Effector memory CD8-positive, alpha-beta T cell (primary cell): Measurements from ENCODE around the gene PC.
A peak's percentile ranks its signal among the peaks of the same experiment; 100 is the strongest.

Experiments used
- ATAC-seq: fragments of 150-1000 bp; cut with Tn5 transposase; replicated peaks from 2 replicates; pipeline ENCODE4 v1.10.0; 2021; ENCODE audit warnings: mild to moderate bottlenecking, moderate library complexity
- DNase-seq, 3 experiments: peaks; one replicate each; pipeline ENCODE4 v3.0.0; 2021
- H3K27ac Mint-ChIP-seq, 2 donors: one replicate each; pipeline ENCODE4 v1.8.0; 2022; ENCODE audit warnings: mild to moderate bottlenecking in 2 of 2, mixed read lengths in 2 of 2, moderate library complexity in 2 of 2
- H3K27me3 Mint-ChIP-seq, 2 donors: one replicate each; pipeline ENCODE4 v1.8.0; 2022; ENCODE audit warnings: mixed read lengths in 2 of 2
- H3K36me3 Mint-ChIP-seq: one replicate; pipeline ENCODE4 v1.8.0; 2022; ENCODE audit warnings: mild to moderate bottlenecking, moderate library complexity, mixed read lengths; ENCODE audit not compliant: insufficient read depth
- H3K4me1 Mint-ChIP-seq, 2 donors: one replicate each; pipeline ENCODE4 v1.8.0; 2022; ENCODE audit warnings: low read depth in 2 of 2, mixed read lengths in 2 of 2
- H3K4me3 Mint-ChIP-seq, 2 donors: one replicate each; pipeline ENCODE4 v1.8.0; 2022; ENCODE audit warnings: mild to moderate bottlenecking in 2 of 2, mixed read lengths in 2 of 2, moderate library complexity in 2 of 2
- H3K9me3 Mint-ChIP-seq, 2 donors: one replicate each; pipeline ENCODE4 v1.8.0; 2022; ENCODE audit warnings: mixed read lengths in 2 of 2

The PC gene

GRCh38 chr11:66850235-66850587, 108.0 kb downstream of the PC start:
- Mint-ChIP-seq H3K27me3 (no peaks in the 10 kb centered on the region), H3K4me1 (peaks cover 0 to 3% of the 10 kb centered on the region in 2 donors), H3K36me3 (peaks cover 27% of the 10 kb centered on the region), H3K4me3 (no peak overlapping the region), H3K27ac (no peak overlapping the region), H3K9me3 (no peaks in the 10 kb centered on the region)
- ATAC-seq (no peak), DNase-seq (no peak)

DNA sequence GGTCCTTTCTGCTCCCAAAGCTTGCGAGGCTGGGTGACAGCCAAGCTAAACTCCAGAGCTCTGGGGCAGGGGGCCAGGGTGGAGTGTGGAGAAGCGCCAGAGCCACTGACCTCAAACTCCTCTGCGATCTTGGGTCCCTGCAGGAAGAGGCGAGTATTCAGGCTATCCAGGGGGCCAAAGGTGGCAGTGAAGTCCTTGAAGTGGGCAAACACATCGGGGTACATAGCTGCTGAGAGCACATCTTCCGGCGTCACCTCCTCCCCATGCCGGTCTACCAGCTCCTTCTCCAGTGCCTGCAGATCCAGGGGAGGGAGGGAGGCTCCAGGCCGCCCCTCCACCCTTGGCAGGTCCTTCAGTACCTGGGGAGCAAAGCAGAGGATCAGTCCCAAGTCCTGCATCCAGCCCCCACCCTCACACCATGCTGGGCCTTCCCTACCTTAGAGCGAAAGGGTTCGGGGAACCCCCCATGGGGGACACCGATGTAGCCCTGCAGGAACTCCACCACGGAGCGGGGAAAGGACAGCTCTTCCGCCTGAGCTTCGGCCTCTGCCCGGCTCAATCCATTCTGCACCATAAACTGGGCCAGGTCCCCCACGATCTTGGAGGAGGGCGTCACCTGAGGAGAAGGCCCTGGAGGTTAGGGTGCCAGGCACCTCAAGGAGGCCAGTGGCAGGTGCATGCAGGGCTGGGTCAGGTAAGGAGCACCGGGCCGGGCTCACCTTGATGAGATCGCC, 108.5 kb downstream of the PC start:
- H3K36me3 Mint-ChIP-seq = peaks cover 27% of the 10 kb centered on the region
- ATAC-seq (no peak), DNase-seq (no peak)
- no peak overlapping the region for H3K4me3 Mint-ChIP-seq
- no peaks in the 10 kb centered on the region for H3K27me3 Mint-ChIP-seq
- H3K4me1 Mint-ChIP-seq = peaks cover 2 to 8% of the 10 kb centered on the region in 2 donors
- no peaks in the 10 kb centered on the region for H3K9me3 Mint-ChIP-seq
- H3K27ac Mint-ChIP-seq = no peak overlapping the region

- H3K4me1 Mint-ChIP-seq = peaks cover 7 to 13% of the 10 kb centered on the region in 2 donors
- H3K4me3 Mint-ChIP-seq = no peak overlapping the region
- no peaks in the 10 kb centered on the region for H3K27me3 Mint-ChIP-seq
- DNase-seq (no peak), ATAC-seq (no peak)
- H3K9me3 Mint-ChIP-seq = no peaks in the 10 kb centered on the region
- no peak overlapping the region for H3K27ac Mint-ChIP-seq
- peaks cover 30% of the 10 kb centered on the region for H3K36me3 Mint-ChIP-seq
Observed at GRCh38 chr11:66848671-66849500, 109.3 kb downstream of the PC start.

DNA sequence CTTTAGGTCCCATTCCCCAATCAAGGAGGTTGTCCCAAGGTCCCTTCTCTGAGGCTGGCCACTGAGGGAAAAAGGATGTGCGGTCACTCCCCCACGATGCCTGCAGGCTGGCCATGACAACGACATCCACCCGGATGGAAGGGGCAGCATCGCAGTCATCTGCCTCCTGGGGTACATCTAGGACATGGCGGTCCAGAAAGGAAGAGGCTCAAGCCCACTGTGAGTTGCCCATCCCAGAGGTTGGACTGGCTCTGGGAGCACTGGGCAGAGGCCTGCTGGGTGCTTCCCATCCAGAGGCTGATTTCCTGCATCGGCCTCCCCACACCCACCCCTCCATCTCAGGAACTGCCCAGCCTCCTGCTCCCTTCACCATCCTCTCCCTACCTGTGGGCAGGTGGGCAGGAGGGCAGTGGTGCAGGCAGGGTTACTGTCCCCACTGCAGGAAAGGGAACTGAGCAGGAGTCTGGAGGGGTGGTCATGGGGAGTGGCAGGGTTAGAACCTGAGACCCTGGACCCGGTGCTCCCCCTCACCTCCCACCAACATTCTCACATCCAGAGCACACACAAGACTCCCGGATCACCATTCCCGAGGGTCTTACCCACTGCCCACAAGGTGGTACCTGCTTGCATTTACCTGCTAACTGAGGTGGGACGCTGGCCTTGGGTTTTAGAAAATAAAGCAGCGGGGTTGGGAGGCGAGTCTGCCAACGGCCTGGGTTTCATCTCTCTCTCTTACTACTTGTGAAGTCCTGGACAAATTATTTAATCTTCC, 110.5 kb downstream of the PC start:
- Mint-ChIP-seq H3K4me1 (peaks cover 10 to 15% of the 10 kb centered on the region in 2 donors), H3K27ac (no peak overlapping the region), H3K36me3 (peaks cover 41% of the 10 kb centered on the region), H3K4me3 (no peak overlapping the region), H3K27me3 (no peaks in the 10 kb centered on the region), H3K9me3 (no peaks in the 10 kb centered on the region)
- DNase-seq = no peak
- ATAC-seq = no peak

DNA sequence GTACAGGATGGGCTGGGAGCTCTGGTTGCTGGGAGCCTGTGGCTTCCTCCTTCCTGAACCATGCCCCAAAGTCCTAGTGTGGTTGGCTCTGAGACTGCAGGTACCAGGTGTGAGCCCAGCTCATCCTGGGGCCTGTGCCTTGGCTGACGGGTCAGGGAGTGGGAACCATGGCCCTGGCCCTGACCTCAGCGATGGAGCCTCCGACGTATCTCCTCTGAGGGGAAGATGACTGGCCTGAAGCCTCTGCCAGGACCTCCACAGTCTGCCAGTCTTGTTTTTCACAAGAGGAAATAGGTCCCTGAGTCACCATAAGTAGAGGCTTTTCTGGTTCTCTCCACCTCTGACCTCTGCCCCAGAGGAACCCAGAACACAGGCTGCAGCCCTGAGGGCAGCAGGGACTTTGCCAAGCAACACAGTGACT, 111.5 kb downstream of the PC start:
- Mint-ChIP-seq H3K4me3 (peak overlapping the region in 1 of 2 donors; percentile 33), H3K27ac (no peak overlapping the region)

DNA sequence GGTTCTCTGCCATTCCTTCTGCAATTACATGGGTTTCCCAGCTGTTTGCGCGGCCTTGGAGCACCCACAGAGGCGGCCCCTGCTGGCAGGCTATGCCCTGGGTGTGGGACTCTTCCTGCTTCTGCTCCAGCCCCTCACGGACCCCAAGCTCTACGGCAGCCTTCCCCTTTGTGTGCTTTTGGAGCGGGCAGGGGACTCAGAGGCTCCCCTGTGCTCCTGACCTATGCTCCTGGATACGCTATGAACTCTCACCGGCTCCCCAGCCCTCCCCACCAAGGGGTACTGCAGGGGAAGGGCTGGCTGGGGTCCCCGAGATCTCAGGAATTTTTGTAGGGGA, 112.3 kb downstream of the PC start:
- no peaks in the 10 kb centered on the region for H3K9me3 Mint-ChIP-seq
- peaks cover 44% of the 10 kb centered on the region for H3K36me3 Mint-ChIP-seq
- H3K4me1 Mint-ChIP-seq = peaks cover 24 to 30% of the 10 kb centered on the region in 2 donors
- ATAC-seq (no peak), DNase-seq (no peak)
- H3K27ac Mint-ChIP-seq = peak overlapping the region in 1 of 2 donors; percentile 23
- no peaks in the 10 kb centered on the region for H3K27me3 Mint-ChIP-seq
- H3K4me3 Mint-ChIP-seq = no peak overlapping the region

More for the DNA sequence above, 111.5 kb downstream of the PC start:
- Mint-ChIP-seq H3K4me1 (peaks cover 19 to 24% of the 10 kb centered on the region in 2 donors), H3K36me3 (peaks cover 44% of the 10 kb centered on the region), H3K27me3 (no peaks in the 10 kb centered on the region), H3K9me3 (no peaks in the 10 kb centered on the region)
- no peak for DNase-seq
- ATAC-seq = no peak

DNA sequence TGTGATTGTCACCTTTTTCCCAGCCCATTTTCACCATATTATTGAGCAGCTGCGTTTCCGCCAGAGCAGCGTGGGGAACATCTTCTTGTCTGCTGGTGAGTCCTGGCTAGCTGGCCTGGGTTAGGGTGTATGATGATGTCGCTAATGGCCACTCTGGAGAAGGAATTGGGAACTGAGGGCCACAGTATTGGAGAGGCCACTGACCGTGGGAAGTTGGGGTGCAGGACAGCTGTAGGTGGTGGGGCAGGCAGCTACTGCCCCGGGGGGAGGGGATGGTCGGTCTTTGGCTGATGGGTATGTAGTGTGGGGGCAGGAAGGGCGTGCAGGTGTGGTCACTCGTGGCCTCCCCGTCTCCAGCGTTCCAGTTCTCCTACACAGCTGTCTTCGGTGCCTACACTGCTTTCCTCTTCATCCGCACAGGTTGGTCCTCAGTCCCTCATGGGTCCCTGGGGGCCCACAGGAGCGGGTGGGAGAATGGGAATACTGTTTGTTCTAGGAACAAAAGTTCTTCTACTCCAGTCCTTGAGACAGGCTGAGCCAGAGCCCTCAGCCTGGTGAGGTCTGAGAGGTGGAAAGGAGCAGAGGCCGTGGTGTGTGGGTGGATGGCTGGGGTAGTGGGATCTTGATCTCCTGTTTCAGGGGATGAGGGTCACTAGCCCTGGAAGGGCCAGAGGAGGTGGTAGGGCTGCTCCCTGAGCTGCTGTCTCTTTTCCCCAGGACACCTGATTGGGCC, 112.9 kb downstream of the PC start:
- H3K27ac Mint-ChIP-seq = peak overlapping the region; percentile 98
- H3K4me1 Mint-ChIP-seq = peaks cover 29 to 36% of the 10 kb centered on the region in 2 donors
- no peaks in the 10 kb centered on the region for H3K27me3 Mint-ChIP-seq
- ATAC-seq = no peak
- H3K4me3 Mint-ChIP-seq = peak overlapping the region; percentile 27 to 97
- peaks cover 44% of the 10 kb centered on the region for H3K36me3 Mint-ChIP-seq
- no peaks in the 10 kb centered on the region for H3K9me3 Mint-ChIP-seq
- DNase-seq = no peak

- peaks cover 34 to 39% of the 10 kb centered on the region in 2 donors for H3K4me1 Mint-ChIP-seq
- ATAC-seq = no peak
- H3K36me3 Mint-ChIP-seq = peaks cover 38% of the 10 kb centered on the region
- H3K9me3 Mint-ChIP-seq = no peaks in the 10 kb centered on the region
- no peak for DNase-seq
- peak overlapping the region; percentile 98 for H3K27ac Mint-ChIP-seq
- H3K27me3 Mint-ChIP-seq = no peaks in the 10 kb centered on the region
- peak overlapping the region; percentile 97 for H3K4me3 Mint-ChIP-seq
Observed at GRCh38 chr11:66844496-66845142, 113.6 kb downstream of the PC start.

DNA sequence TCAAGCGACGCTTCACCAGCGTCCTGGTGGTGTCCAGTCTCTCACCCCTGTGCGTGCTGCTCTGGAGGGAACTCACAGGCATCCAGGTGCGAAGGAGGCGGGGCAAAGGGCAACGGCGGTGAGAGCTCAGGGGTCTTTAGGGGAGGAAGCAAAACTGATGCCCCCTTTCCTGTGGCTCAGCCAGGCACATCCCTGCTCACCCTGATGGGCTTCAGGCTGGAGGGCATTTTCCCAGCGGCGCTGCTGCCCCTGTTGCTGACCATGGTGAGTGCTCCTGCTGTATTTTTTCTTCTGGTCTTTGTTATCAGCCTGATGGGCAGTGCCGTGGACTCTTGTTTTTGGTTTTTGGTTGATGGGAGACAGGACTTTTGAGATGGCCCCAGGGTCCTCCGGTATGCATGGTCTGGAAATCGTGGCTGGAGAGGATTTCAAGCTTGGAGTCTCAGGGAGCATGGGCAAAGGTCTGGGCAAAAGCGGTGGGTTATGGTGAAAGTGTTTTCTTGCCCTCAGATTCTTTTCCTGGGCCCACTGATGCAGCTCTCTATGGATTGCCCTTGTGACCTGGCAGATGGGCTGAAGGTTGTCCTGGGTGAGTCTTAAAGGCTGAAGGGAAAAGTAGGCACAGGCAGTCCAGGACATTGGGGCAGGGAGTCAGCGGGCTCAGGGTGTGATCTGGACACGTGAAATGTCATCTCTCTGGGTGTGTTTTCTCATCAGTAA, 114.2 kb downstream of the PC start:
- H3K4me1 Mint-ChIP-seq = peaks cover 40 to 45% of the 10 kb centered on the region in 2 donors
- peak overlapping the region; percentile 97 for H3K4me3 Mint-ChIP-seq
- peaks cover 36% of the 10 kb centered on the region for H3K36me3 Mint-ChIP-seq
- peak overlapping the region; percentile 98 for H3K27ac Mint-ChIP-seq
- ATAC-seq (no peak), DNase-seq (no peak)
- H3K9me3 Mint-ChIP-seq = no peaks in the 10 kb centered on the region
- no peaks in the 10 kb centered on the region for H3K27me3 Mint-ChIP-seq

DNA sequence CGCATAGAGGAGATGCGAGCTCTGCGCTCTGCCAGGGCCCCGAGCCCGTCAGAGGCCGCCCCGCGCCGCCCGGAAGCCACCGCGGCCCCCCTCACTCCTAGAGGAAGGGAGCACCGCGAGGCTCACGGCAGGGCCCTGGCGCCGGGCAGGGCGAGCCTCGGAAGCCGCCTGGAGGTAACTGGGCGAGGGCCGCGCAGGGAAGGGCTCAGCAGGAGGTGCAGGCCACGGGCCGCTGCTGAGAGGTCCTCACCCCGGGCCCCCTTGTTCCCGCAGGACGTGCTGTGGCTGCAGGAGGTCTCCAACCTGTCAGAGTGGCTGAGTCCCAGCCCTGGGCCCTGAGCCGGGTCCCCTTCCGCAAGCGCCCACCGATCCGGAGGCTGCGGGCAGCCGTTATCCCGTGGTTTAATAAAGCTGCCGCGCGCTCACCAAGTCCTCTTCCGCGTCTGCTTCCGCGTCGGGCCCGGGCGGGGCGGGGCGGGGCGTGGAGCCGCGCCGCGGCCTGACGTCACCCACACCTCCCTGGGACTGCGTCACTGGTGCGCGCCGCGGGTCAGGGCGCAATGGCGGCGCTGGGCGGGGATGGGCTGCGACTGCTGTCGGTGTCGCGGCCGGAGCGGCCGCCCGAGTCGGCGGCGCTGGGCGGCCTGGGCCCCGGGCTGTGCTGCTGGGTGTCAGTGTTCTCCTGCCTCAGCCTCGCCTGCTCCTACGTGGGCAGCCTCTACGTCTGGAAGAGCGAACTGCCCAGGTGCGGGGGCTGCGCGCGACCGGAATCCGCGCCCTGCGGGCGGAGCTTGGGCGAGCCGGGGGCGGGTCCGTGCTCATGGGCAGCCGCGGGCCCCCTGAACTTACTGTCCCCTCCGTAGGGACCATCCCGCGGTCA, 115.0 kb downstream of the PC start, which contains the start of gene RCE1:
Gene RCE1, plus strand, starts transcription at position 546 of the 880 bp plus-strand sequence. Its CDS starts 15 bp downstream, at position 561.
- ATAC-seq = peak; percentile 89
- H3K4me3 Mint-ChIP-seq = peak within 1 kb of the TSS; percentile 97
- H3K27me3 Mint-ChIP-seq = no peaks in the 10 kb centered on the region
- peak; percentile 83 to 92 (median 89) for DNase-seq
- H3K27ac Mint-ChIP-seq = peak within 1 kb of the TSS; percentile 98
- no peaks in the 10 kb centered on the region for H3K9me3 Mint-ChIP-seq
- H3K36me3 Mint-ChIP-seq = peaks cover 35% of the 10 kb centered on the region
- peaks cover 41 to 46% of the 10 kb centered on the region in 2 donors for H3K4me1 Mint-ChIP-seq

- H3K9me3 Mint-ChIP-seq = no peaks in the 10 kb centered on the region
- H3K27ac Mint-ChIP-seq = peak overlapping the region; percentile 98
- peaks cover 36% of the 10 kb centered on the region for H3K36me3 Mint-ChIP-seq
- no peak for DNase-seq
- peak overlapping the region; percentile 97 for H3K4me3 Mint-ChIP-seq
- no peaks in the 10 kb centered on the region for H3K27me3 Mint-ChIP-seq
- ATAC-seq = no peak
- peaks cover 42 to 46% of the 10 kb centered on the region in 2 donors for H3K4me1 Mint-ChIP-seq
Observed at GRCh38 chr11:66842501-66842895, 115.7 kb downstream of the PC start.
